Parathyroid adenoma (tissue), 2 donors: ENCODE measurements around the gene C16orf54.
"Not testable (repeated sequence)": the region's sequence is repeated elsewhere in the genome, so short reads cannot be mapped to it uniquely, and the experiment has no call there.

Experiments
- H2AFZ ChIP-seq: fragments of 300-600 bp; sonication (generic); one replicate; pipeline ENCODE4 v1.7.0; 2017; ENCODE audit warnings: antibody characterized with exemption, mild to moderate bottlenecking
- H3K27ac ChIP-seq: fragments of 300-600 bp; sonication (generic); one replicate; pipeline ENCODE4 v1.7.0; 2017
- H3K27me3 ChIP-seq: fragments of 300-600 bp; sonication (generic); one replicate; pipeline ENCODE4 v1.7.0; 2017; ENCODE audit warnings: low read length; ENCODE audit not compliant: control insufficient read depth, insufficient read depth
- H3K36me3 ChIP-seq: fragments of 300-600 bp; sonication (generic); one replicate; pipeline ENCODE4 v1.7.0; 2017; ENCODE audit warnings: low read length; ENCODE audit not compliant: control insufficient read depth, insufficient read depth
- H3K4me1 ChIP-seq: fragments of 300-600 bp; sonication (generic); one replicate; pipeline ENCODE4 v1.7.0; 2017; ENCODE audit warnings: control low read depth
- H3K4me2 ChIP-seq: fragments of 300-600 bp; sonication (generic); one replicate; pipeline ENCODE4 v1.7.0; 2017; ENCODE audit warnings: low read length
- H3K4me3 ChIP-seq: fragments of 300-600 bp; sonication (generic); one replicate; pipeline ENCODE4 v1.7.0; 2017; ENCODE audit warnings: low read depth, low read length
- H3K79me2 ChIP-seq: fragments of 300-600 bp; sonication (generic); one replicate; pipeline ENCODE4 v1.7.0; 2017; ENCODE audit warnings: control low read depth
- H3K9ac ChIP-seq: fragments of 300-600 bp; sonication (generic); one replicate; pipeline ENCODE4 v1.7.0; 2017; ENCODE audit warnings: mild to moderate bottlenecking
- H3K9me3 ChIP-seq: fragments of 300-600 bp; sonication (generic); one replicate; pipeline ENCODE4 v1.7.0; 2017; ENCODE audit warnings: low read length; ENCODE audit not compliant: control insufficient read depth
- TF ChIP-seq, protein P1 (sequence below): fragments of 300-600 bp; sonication (generic); IDR thresholded peaks from one replicate; pipeline ENCODE4 v1.7.0; 2017; ENCODE audit warnings: antibody characterized with exemption, mild to moderate bottlenecking
- donor health status: primary hyperparathyroidism.

C16orf54 gene

DNA sequence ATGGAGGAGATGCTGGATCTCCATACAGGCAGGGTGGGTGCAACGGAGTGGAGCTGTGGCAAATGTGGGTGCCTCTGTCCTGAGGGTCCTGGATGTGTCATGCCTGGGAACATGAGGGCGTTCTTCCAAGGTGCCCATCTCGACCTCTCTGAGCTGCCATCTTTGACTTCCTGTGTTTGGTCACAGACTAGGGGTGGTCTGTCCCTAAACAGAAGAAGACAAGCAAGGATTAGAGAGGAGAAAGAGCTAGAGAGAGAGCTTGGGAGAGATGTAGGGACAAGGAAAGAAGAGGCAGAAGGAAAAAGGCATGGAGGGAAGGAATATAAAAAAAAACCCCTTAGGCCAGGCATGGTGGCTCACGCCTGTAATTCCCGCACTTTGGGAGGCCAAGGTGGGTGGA is 28.9 kb upstream of the C16orf54 start:
- Histone ChIP-seq H3K27me3 (no peaks in the 10 kb centered on the region), H3K4me3 (no peak overlapping the region), H3K27ac (no peak overlapping the region), H3K4me1 (no peaks in the 10 kb centered on the region), H3K9me3 (no peaks in the 10 kb centered on the region), H3K36me3 (no peaks in the 10 kb centered on the region), H3K9ac (no peak overlapping the region), H3K79me2 (no peaks in the 10 kb centered on the region), H2AFZ (no peak overlapping the region), H3K4me2 (no peak overlapping the region)
- TF ChIP-seq, protein P1, sequence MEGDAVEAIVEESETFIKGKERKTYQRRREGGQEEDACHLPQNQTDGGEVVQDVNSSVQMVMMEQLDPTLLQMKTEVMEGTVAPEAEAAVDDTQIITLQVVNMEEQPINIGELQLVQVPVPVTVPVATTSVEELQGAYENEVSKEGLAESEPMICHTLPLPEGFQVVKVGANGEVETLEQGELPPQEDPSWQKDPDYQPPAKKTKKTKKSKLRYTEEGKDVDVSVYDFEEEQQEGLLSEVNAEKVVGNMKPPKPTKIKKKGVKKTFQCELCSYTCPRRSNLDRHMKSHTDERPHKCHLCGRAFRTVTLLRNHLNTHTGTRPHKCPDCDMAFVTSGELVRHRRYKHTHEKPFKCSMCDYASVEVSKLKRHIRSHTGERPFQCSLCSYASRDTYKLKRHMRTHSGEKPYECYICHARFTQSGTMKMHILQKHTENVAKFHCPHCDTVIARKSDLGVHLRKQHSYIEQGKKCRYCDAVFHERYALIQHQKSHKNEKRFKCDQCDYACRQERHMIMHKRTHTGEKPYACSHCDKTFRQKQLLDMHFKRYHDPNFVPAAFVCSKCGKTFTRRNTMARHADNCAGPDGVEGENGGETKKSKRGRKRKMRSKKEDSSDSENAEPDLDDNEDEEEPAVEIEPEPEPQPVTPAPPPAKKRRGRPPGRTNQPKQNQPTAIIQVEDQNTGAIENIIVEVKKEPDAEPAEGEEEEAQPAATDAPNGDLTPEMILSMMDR, result no peak

DNA sequence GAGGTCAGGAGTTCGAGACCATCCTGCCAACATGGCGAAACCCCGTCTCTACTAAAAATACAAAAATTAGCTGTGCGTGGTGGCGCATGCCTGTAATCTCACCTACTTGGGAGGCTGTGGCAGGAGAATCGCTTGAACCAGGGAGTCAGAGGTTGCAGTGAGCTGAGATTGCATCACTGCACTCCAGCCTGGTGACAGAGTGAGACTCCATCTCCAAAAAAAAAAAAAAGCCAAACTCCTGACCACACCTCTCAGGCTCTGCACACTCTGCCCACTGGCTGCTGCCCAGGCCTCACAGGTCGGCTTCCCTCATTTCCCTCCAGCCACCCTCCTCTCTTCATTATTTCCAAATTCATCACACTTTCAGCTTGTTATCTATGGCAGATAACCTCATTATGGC is 26.5 kb upstream of the C16orf54 start:
- not testable (repeated sequence) for H3K4me3 ChIP-seq, H3K27ac ChIP-seq, H3K9ac ChIP-seq, H3K27me3 ChIP-seq, H3K79me2 ChIP-seq, H3K36me3 ChIP-seq, H2AFZ ChIP-seq, H3K9me3 ChIP-seq, H3K4me2 ChIP-seq, H3K4me1 ChIP-seq

DNA sequence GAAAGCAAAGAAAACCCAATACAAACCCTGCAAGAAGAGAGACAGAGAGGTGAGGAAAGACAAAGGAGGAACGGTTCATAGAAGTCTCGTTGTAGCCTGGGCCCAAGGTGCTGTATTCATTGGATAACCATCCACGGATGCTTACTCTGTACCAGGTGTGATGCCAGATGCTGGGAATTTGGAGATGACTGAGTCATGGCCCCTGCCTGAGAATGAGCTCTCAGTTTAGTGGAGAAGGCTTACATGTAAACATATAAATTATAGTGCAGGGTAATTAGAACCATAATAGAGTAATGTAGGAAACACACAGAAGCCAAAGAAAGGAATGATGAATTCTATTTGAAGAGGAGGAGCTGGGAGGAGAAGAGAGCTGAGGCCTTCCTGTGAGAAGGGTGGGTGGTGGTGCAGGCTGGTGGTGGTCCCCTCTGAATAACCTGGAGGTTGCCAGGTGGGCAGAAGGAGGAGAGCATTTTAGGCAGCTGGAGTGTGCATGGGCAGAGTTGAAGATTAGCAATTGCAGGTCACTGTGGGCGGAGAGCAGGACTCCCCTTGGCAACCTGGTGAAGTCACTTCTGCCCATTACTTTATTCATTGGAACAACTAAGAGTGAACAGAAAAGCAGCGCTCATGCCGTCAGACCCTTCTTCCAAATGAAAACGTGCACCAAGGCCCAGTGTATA is 24.6 kb upstream of the C16orf54 start:
- H3K4me1 ChIP-seq, result peaks cover 13% of the 10 kb centered on the region

DNA sequence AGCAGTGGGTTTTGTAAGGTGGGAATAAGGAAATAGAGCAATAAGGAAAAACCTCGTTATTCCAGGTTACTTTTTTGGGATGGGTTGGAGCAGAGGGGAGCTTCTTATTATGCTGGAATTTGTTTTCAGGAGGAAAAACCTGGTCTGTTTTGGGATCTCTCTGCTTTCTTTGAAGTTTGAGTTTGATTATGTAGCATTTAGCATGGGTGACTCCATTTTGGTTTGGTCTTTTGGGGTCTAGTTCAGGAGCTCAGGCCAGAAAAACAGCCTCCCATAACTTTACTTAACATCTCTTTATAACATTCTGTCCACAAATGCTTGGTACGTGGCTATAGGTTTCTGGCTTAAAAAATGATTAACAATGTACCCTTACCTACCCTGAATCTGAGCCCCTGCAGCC is 23.7 kb upstream of the C16orf54 start:
- Histone ChIP-seq H3K9me3 (no peaks in the 10 kb centered on the region), H3K27me3 (no peaks in the 10 kb centered on the region), H3K4me2 (no peak overlapping the region), H3K9ac (no peak overlapping the region), H3K4me1 (peaks cover 14% of the 10 kb centered on the region), H3K27ac (no peak overlapping the region), H3K4me3 (no peak overlapping the region), H3K36me3 (no peaks in the 10 kb centered on the region), H3K79me2 (no peaks in the 10 kb centered on the region), H2AFZ (no peak overlapping the region)
- TF ChIP-seq, protein P1, result no peak

More for the DNA sequence above, 24.6 kb upstream of the C16orf54 start:
- no peak overlapping the region for H3K9ac ChIP-seq
- H3K27me3 ChIP-seq, result no peaks in the 10 kb centered on the region
- H3K9me3 ChIP-seq, result no peaks in the 10 kb centered on the region
- no peaks in the 10 kb centered on the region for H3K36me3 ChIP-seq
- H3K4me3 ChIP-seq, result no peak overlapping the region
- H3K27ac ChIP-seq, result no peak overlapping the region
- H3K79me2 ChIP-seq, result no peaks in the 10 kb centered on the region
- TF ChIP-seq, protein P1, result no peak
- H2AFZ ChIP-seq, result peak overlapping the region; percentile 14
- no peak overlapping the region for H3K4me2 ChIP-seq

DNA sequence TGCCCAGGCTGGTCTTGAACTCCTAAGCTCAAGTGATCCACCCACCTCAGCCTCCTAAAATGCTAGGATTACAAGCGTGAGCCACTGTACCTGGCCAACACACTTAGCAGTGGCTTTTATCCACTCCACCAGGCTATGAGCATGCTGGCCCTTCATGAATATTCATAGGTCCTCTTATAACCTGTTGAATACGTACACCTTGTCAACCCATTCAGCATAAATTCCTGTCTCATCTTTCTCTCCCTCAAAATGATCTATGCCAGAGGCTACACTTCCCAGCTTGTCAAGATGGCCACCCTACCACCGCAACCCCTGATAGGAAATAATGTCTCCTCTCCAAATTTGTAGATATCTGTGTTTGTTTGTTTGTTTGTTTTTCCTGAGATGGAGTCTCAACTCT is 21.3 kb upstream of the C16orf54 start:
- H3K4me3 ChIP-seq, result no peak overlapping the region
- no peak overlapping the region for H3K27ac ChIP-seq
- TF ChIP-seq, protein P1, result no peak

More for the DNA sequence above, 21.3 kb upstream of the C16orf54 start:
- Histone ChIP-seq H3K79me2 (no peaks in the 10 kb centered on the region), H3K9me3 (no peaks in the 10 kb centered on the region), H3K9ac (no peak overlapping the region), H3K36me3 (no peaks in the 10 kb centered on the region), H2AFZ (no peak overlapping the region), H3K4me2 (no peak overlapping the region), H3K4me1 (peaks cover 16% of the 10 kb centered on the region), H3K27me3 (no peaks in the 10 kb centered on the region)
